Adrenal gland (tissue), 5 donors: ENCODE results near the gene SIAE.

Experiments
- POLR2A ChIP-seq, 2 donors: fragments of 450-650 bp; IDR thresholded peaks; one replicate each; pipeline ENCODE4 v1.6.1; 2017; ENCODE audit warnings: antibody characterized with exemption in 2 of 2, mild to moderate bottlenecking in 2 of 2, moderate library complexity in 1 of 2
- TF ChIP-seq, protein P1 (sequence below), 6 experiments: fragments of 450-650 bp in 4 of 6; fragments of 200-600 bp in 2 of 6; sonication (generic) in 1 of 6; IDR thresholded peaks; 1 replicate in 5 of 6; 2 replicates in 1 of 6; pipeline versions ENCODE4 v1.5.1 to v1.8.0; 2016 to 2021; ENCODE audit warnings: antibody characterized with exemption in 6 of 6, mild to moderate bottlenecking in 2 of 6, moderate library complexity in 1 of 6
- donor health status: DM: no; HTN: no; CAD: no.

- TF ChIP-seq, protein P1, sequence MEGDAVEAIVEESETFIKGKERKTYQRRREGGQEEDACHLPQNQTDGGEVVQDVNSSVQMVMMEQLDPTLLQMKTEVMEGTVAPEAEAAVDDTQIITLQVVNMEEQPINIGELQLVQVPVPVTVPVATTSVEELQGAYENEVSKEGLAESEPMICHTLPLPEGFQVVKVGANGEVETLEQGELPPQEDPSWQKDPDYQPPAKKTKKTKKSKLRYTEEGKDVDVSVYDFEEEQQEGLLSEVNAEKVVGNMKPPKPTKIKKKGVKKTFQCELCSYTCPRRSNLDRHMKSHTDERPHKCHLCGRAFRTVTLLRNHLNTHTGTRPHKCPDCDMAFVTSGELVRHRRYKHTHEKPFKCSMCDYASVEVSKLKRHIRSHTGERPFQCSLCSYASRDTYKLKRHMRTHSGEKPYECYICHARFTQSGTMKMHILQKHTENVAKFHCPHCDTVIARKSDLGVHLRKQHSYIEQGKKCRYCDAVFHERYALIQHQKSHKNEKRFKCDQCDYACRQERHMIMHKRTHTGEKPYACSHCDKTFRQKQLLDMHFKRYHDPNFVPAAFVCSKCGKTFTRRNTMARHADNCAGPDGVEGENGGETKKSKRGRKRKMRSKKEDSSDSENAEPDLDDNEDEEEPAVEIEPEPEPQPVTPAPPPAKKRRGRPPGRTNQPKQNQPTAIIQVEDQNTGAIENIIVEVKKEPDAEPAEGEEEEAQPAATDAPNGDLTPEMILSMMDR (IDR thresholded peaks at IDR 0.05), result no peak
- TF ChIP-seq POLR2A (IDR thresholded peaks at IDR 0.05), result no peak
Measured at GRCh38 chr11:124658986-124659385, 14.6 kb downstream of the SIAE start.
